Left ventricle myocardium superior (tissue), 1 donor: ENCODE results near the gene KCNQ1. TPM values are rescaled to one million over a fixed set of nuclear protein-coding genes. Genes with fewer than 3 reads are reported as not detected.

Experiments
- ATAC-seq: fragments of 200-7000 bp; cut with Tn5 transposase; one replicate; pipeline ENCODE4 v1.9.1; 2020; ENCODE audit warnings: mild to moderate bottlenecking, moderate library complexity
- DNase-seq: peaks from one replicate; pipeline ENCODE4 v3.0.0-alpha.2; 2020
- intact Hi-C: fragments of 100-400 bp; cut with micrococcal nuclease; formaldehyde crosslinking; loops from one replicate; pipeline ENCODE4 v1.11.0; 2022
- total RNA-seq: library from RNA; stranded (reverse); fragmentation: NEBNext Ultra II Directional; extraction: Animal tissue kit (Norgen Biotek cat#: 25700); gene quantifications from one replicate; pipeline ENCODE4 v1.2.1, GENCODE V29; 2021
- donor health status: DM: no; HTN: yes; CAD: no; lungs with severe emphysema.

Gene KCNQ1
- total RNA-seq, 1 donor from 2014 or later, result 49.7 TPM

DNA sequence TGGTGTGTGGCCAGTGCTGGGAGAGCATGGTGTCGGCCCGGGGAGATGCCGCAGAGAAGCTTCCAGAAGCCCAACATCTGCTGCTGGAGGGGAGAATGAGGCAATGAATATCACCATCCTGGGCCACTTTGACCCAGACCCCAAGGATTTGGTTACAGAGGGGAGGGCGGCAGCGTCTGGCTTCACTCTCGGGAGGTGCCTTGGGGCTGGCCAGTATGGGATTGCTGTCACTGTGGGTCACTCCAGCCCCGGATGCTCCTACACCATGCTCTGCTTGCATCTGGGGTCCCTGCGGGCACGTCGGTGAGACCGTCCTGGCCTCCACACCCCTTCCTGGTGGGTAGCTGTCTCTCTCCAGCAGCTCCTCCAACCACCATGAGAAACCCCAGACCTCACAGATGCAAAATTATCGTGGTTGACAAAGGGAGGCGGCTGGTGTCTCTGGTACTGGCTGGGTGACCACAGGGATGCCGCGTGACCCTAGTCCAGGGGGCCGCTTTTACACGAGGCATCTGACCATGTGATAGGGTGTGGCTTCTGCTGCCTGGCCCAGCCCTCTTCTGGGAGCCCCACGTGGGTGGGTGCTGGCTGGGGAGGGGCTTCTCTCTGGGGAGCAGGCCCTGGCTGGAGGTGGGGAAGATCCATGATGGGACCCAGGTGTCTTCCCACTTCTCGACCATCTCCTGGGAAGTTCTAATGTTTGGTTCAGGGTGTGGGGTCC is 5.7 kb downstream of the KCNQ1 start:
- intact Hi-C loops, result no loop called here
- DNase-seq (no peak), ATAC-seq (no peak)

DNA sequence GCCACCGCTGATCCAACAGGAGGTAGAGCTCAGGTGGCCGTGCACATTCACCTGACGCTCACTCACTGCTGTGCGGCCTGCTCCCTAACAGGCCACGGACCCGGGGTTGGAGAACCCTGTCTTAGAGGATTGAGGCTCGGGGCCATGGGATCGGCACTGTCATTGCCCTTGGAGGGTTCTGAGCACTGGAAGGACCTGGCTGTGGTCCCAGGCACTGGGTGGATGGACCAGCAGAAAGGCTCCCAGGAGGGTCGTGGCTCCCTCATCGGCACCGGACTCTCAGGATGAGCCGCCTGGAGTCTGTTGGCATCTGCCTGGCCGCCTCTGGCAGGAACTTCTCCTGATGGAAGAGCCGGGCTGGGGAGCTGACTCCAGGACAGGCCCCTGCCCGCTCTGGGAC is 6.5 kb downstream of the KCNQ1 start:
- ATAC-seq (no peak), DNase-seq (no peak)
- intact Hi-C loops, result no loop called here

DNA sequence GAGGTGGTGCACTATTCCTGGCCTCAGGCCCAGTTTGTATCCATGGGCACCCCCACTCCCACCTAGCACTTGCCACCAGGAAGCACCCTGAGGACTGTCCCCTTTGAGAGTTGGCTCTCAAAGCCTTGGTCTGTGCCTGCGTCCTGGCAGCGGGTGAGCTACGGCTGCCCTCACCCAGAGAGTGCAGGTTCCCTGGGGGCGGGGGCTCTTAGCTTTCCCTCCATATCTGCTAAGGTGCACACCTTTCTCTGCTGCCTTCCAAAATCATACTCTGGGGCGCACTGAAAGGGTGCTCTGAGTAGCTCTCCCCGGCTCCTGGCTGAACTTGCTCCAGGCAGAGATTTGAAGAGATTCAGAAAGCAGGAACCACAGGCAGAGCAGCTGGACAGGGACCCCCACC is 7.1 kb downstream of the KCNQ1 start:
- intact Hi-C loops, result no loop called here
- ATAC-seq (no peak), DNase-seq (no peak)

GRCh38 chr11:2452321-2453012 is 7.7 kb downstream of the KCNQ1 start:
- intact Hi-C loops, result no loop called here
- DNase-seq (no peak), ATAC-seq (peak; percentile 40)

DNA sequence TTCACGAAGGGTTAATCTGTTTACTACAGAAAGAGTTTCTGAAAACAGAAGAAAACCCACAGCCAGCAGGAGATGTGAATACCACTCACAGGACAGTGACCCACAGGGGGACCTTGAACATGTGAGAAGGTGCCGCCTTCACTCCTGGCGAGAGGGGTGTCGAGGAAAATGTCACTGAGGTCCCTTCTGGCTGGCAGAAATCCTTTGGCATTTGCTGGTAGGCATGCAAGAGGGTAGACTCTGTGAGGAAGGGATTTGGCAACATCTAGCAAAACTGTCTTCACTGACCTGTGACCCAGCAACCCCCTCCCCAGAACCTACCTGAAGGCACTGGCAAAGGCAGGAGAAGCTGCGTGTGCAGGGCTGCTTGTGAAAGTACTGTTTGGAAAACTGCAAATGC is 8.6 kb downstream of the KCNQ1 start:
- intact Hi-C loops, result no loop called here
- DNase-seq (no peak), ATAC-seq (no peak)

- intact Hi-C loops, result no loop called here
- peak; percentile 62 for DNase-seq
- no peak for ATAC-seq
Measured at GRCh38 chr11:2458321-2458720, 13.5 kb downstream of the KCNQ1 start.

DNA sequence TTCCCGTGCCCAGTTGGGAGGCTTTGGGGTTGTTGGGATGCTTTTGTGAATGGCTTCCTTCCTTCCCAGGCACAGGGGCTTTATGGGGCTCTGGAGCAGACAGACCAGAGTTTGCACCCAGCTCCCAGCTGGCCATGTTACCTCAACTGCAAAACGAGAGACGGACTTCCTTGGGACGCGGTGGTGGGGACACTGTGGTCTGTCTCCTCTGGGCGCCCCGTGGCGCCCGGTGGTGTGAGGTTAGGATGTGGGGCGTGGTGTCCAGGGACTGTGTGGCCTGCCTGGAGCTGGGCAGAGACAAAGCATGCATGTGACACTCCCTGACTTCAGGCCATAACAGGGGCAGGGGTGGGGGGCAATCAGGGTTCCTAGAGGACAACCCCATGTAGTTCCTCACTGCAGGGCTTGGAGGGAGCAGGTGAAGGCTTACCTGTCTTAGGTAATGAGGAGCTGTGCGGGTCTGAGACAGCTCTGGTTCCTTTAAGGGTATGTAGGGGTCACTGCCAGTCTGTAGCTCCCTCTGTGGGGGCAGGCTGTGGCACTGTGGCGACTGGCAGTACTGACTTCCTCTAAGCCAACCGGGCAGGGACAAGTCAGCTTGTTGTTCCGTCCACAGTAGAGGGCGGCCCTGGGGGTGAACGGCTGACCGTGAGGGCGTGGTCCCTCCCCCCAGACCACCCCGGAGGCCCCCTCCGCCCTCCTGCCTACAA is 14.4 kb downstream of the KCNQ1 start:
- intact Hi-C loops, result no loop called here
- no peak for ATAC-seq
- DNase-seq, result no peak

- ATAC-seq (no peak), DNase-seq (no peak)
- intact Hi-C loops, result loop anchor here (10.0 kb wide), 1 partner anchor 55 kb away; no protein-coding TSS in a partner anchor
Measured at GRCh38 chr11:2459796-2460531, 15.2 kb downstream of the KCNQ1 start.

DNA sequence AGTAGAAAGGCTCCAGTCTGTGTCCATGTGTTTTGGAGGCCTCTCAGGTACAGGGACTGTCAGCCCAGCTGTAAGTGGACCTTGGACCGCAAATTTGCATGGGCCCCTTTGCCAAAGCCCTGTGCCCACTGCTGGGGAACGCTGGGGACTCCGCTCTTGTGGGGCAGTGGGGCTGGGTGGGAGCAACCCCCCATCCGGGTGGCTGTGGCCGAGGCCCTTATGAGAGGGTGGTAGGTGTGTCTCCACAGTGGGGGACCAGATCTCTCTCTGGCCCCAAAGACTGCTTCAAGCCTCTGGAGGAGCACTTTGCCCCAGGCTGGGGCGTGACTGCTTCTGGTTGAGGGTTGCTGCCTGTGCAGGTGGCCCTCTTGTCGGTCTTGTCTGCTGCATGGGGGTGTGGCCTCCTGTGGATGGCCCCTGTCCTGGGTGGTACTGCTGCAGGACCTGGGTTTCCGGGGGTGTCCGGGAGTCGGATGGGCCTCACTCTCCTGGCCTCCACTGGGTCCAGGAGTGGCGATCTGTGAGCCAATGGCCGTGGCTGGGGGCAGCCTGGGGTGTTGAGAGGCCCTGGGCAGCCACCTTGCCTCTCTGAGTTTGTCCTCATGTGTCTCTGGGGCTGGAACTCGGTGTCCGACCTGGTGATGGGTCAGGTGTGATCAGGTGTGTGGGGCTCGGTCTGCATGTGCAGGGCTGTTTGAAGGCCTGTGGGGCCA is 15.9 kb downstream of the KCNQ1 start:
- DNase-seq, result no peak

DNA sequence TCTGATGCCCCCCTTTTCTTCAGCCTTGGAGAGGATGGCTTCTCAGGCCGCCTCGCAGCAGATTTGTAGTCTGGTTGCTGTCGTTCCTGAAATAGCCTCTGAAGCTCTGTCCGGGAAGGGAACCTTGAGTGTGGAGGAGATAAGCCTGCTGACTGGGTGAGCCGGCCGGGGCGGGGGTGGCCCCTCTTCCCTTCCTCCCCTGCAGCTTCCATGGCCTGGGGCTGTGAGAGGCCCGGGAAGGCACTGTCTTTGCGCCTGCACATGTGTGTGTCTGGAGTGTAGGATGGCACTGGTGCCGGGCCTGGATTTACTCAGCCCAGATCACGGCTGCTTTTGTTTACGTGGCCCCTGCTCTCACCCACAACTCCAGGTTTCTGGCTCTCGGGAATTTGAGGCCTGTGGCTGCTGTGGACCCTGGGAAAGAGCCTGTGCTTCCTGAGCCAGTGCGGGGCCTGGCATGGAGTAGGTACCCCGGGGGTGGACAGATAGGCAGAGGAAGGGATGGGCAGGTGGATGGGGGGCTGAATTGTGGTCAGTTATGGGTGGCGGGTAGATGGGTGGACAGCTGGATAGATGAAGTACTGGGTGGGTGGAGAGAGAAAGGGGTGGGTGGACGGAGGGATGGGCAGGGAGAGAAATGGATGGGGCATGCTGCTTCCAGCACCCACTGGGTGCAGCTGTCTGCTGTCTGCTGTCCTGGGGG is 16.6 kb downstream of the KCNQ1 start:
- ATAC-seq (peak; percentile 65), DNase-seq (peak; percentile 74)
- intact Hi-C loops, result loop anchor here (10.0 kb wide), 1 partner anchor 53 kb away; no protein-coding TSS in a partner anchor

More for the DNA sequence above, 15.9 kb downstream of the KCNQ1 start:
- intact Hi-C loops, result loop anchor here (10.0 kb wide), 1 partner anchor 54 kb away; no protein-coding TSS in a partner anchor
- no peak for ATAC-seq

DNA sequence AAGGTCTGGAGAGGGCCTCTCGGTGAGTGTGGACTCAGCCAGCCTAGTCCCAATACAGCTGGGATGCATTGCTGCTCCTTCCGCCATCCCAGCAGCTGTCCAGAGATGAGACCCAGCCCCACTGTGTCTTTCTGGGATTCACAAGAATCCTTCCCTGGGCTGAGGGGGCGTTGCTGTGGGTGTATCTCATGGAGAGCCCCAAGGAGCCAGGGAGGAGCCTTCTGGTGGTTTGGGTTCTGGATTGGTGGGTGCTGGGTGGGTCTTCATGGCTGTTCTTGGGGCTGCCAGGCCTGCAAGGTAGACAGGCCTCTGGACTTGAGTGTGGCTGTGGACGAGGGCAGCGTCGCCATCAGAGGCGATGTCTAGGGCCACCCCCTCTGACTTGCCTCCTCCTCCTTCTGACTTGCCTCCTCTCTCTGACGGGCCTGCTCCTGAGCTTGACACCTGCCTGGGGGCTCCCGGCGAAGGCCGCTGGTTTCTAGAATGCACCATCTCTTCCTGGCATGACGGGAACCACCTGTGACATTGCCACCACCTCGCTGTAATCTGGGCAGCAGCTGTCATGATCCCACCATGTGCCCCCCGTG is 17.2 kb downstream of the KCNQ1 start:
- intact Hi-C loops, result loop anchor here (10.0 kb wide), 1 partner anchor 53 kb away; no protein-coding TSS in a partner anchor
- no peak for ATAC-seq
- no peak for DNase-seq

DNA sequence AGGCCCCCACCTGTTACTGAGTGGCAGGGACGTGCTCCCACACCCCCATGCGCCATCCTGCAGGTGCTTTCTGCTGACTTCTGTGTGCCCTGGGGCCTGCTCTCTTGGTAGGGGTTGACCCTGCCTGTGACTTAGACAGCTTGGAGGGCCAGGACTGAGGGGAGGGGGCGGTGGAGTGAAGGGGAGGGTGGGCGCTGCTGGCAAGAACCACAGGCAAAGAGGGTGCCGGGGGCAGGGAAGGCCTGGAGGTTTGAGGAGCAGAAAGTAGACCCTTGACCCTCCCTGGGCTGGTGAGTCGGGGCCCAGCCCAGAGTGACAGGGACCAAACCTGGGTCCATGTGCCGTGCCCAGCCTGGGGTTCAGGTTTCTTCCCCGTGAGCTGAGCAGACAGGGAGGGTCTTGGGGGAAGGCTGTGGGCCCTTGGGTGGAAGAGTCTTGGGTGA is 17.8 kb downstream of the KCNQ1 start:
- DNase-seq (no peak), ATAC-seq (no peak)
- intact Hi-C loops, result loop anchor here (10.0 kb wide), 1 partner anchor 52 kb away; no protein-coding TSS in a partner anchor

DNA sequence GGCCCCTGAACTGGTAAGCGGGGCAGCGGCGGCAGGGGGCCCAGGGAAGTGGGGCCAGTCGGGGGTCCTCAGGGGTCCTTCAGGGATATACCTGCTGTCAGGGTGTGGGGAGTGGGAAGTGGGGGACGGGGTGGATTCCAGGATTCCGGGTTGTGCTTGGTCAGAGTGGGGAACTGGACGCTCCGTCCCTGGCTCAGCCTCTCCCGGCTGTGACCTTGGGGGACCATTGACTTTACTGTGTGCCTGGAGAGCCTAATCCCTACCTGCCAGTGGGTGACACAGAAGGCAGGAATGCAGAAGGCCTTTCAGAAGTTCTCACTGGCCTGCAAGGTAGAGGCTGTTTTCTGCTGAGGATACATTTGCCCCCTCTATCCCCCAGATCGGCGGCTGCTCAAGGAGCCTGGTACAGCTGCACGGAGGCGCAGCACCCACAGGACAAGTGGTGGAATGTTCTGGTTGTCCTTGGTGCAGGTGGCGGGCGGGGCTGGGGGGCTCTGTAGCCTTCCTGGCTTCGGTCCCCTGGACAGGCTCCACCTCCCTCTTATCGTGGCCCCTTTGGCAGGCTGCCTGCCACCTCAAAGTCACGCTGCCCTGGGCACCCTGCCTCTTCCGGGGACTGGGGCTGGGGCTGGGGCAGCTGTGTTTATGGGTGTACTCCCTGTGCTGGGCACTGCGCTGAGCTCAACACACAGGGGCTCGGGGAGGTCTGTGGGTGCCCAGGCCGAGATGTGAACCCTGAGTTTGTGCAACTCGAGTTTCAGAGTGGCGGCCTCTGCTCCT is 18.4 kb downstream of the KCNQ1 start:
- ATAC-seq (peak; percentile 84), DNase-seq (peak; percentile 92)
- intact Hi-C loops, result loop anchor here (10.0 kb wide), 1 partner anchor 52 kb away; no protein-coding TSS in a partner anchor

- intact Hi-C loops, result loop anchor here (10.0 kb wide), 1 partner anchor 51 kb away; no protein-coding TSS in a partner anchor
- ATAC-seq, result peak; percentile 44
- peak; percentile 72 for DNase-seq
Measured at GRCh38 chr11:2463766-2464277, 19.0 kb downstream of the KCNQ1 start.

DNA sequence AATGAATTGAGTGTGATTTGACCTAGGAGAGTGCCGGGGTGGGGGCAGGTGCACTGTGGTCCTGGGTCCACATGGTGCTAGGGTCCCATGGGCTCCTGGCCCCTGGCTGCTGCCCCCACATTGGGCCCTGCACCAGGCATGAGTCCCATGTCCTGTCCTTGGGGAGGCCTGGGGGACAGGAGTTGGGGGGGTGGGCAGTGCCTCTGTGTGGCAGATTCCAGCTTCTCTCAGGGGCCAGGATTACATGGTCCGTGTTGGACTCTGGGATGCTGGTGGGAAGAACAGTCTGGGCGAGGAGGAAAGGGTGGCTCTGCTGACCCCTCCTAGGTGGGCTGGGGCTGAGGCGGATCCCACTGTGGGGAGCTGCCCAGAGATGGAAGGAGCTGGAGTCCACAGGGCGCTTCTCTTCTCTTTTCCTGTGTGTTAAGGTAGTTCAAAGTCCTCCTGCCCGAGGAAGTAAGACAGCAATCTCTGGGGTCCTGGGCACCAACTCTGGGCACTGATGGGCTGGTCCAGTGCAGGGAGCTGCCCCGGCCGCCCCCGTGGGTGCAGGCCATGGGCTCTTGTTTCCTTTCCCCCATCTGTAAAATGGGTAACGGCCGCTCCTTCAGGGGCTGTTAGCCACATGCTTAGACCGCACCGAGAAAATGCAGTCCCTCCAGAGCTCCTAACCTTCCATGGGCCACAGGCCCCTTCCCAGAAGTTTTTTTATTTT is 19.8 kb downstream of the KCNQ1 start:
- no peak for DNase-seq
- intact Hi-C loops, result loop anchor here (10.0 kb wide), 1 partner anchor 50 kb away; no protein-coding TSS in a partner anchor
- no peak for ATAC-seq
